NCI-H187 treated with DMSO at 0.1 percent for 48 hours (cell line): ENCODE data around the gene MSI2.

ENCODE experiments used
- DNase-seq: peaks from one replicate; lab custom pipeline; 2025; lab: John Stamatoyannopoulos, UW

Gene MSI2

GRCh38 chr17:57246257-57246656 lies 10.1 kb upstream of the MSI2 start:
- DNase-seq: no peak

GRCh38 chr17:57247261-57247660 lies 9.1 kb upstream of the MSI2 start:
- no peak for DNase-seq

- no peak for DNase-seq
These were observed 8.4 kb upstream of the MSI2 start for GRCh38 chr17:57247913-57248312.

GRCh38 chr17:57249520-57249919 lies 6.8 kb upstream of the MSI2 start:
- no peak for DNase-seq

GRCh38 chr17:57251211-57251787 lies 5.0 kb upstream of the MSI2 start:
- DNase-seq: no peak

- DNase-seq: no peak
These were observed 2.8 kb upstream of the MSI2 start for GRCh38 chr17:57253362-57254065.

- DNase-seq: no peak
These were observed 1.0 kb upstream of the MSI2 start for GRCh38 chr17:57255182-57255775.

- no peak for DNase-seq
These were observed 387 bp downstream of the MSI2 start for GRCh38 chr17:57256708-57257112.

GRCh38 chr17:57257195-57257894 lies 1.0 kb downstream of the MSI2 start:
- no peak for DNase-seq

GRCh38 chr17:57257895-57258851 lies 1.9 kb downstream of the MSI2 start:
- no peak for DNase-seq

- no peak for DNase-seq
These were observed 3.0 kb downstream of the MSI2 start for GRCh38 chr17:57259306-57259705.

GRCh38 chr17:57259817-57260216 lies 3.5 kb downstream of the MSI2 start:
- no peak for DNase-seq

- no peak for DNase-seq
These were observed 4.2 kb downstream of the MSI2 start for GRCh38 chr17:57260325-57261083.

GRCh38 chr17:57261084-57261461 lies 4.8 kb downstream of the MSI2 start:
- DNase-seq: no peak

GRCh38 chr17:57262557-57262956 lies 6.2 kb downstream of the MSI2 start:
- DNase-seq: no peak

- DNase-seq: no peak
These were observed 7.9 kb downstream of the MSI2 start for GRCh38 chr17:57264250-57264649.

GRCh38 chr17:57264776-57265175 lies 8.5 kb downstream of the MSI2 start:
- DNase-seq: no peak

- no peak for DNase-seq
These were observed 10.6 kb downstream of the MSI2 start for GRCh38 chr17:57266902-57267311.

- DNase-seq: no peak
These were observed 11.9 kb downstream of the MSI2 start for GRCh38 chr17:57268181-57268580.

GRCh38 chr17:57269052-57269451 lies 12.7 kb downstream of the MSI2 start:
- DNase-seq: no peak

GRCh38 chr17:57269598-57270255 lies 13.4 kb downstream of the MSI2 start:
- DNase-seq: no peak
